Measurements from ENCODE around the gene GPRIN3.

Gene GPRIN3

GRCh38 chr4:89294573-89295269 is 12.9 kb downstream of the GPRIN3 start:
- DNase-seq (ENCODE audit: insufficient read length, low spot score) (no peak), FAIRE-seq (no peak)

GRCh38 chr4:89293299-89293698 is 14.3 kb downstream of the GPRIN3 start:
- FAIRE-seq (no peak), DNase-seq (ENCODE audit: insufficient read length, low spot score) (no peak)

GRCh38 chr4:89290727-89291516 is 16.7 kb downstream of the GPRIN3 start:
- DNase-seq (ENCODE audit: insufficient read length, low spot score): no peak
- FAIRE-seq: no peak

- no peak for DNase-seq (ENCODE audit: insufficient read length, low spot score)
- FAIRE-seq: no peak
Measured at GRCh38 chr4:89289312-89289711, 18.3 kb downstream of the GPRIN3 start.

- DNase-seq (ENCODE audit: insufficient read length, low spot score) (no peak), FAIRE-seq (no peak)
Measured at GRCh38 chr4:89288430-89288829, 19.2 kb downstream of the GPRIN3 start.

GRCh38 chr4:89287945-89288344 is 19.7 kb downstream of the GPRIN3 start:
- no peak for FAIRE-seq
- DNase-seq (ENCODE audit: insufficient read length, low spot score): no peak

- FAIRE-seq (no peak), DNase-seq (ENCODE audit: insufficient read length, low spot score) (no peak)
Measured at GRCh38 chr4:89285745-89286144, 21.9 kb downstream of the GPRIN3 start.

- no peak for DNase-seq (ENCODE audit: insufficient read length, low spot score)
- no peak for FAIRE-seq
Measured at GRCh38 chr4:89284828-89285227, 22.8 kb downstream of the GPRIN3 start.

GRCh38 chr4:89284020-89284424 is 23.6 kb downstream of the GPRIN3 start:
- no peak for DNase-seq (ENCODE audit: insufficient read length, low spot score)
- FAIRE-seq: no peak

GRCh38 chr4:89283226-89284009 is 24.2 kb downstream of the GPRIN3 start:
- DNase-seq (ENCODE audit: insufficient read length, low spot score): no peak
- FAIRE-seq: no peak

- no peak for FAIRE-seq
- no peak for DNase-seq (ENCODE audit: insufficient read length, low spot score)
Measured at GRCh38 chr4:89279385-89279784, 28.2 kb downstream of the GPRIN3 start.

GRCh38 chr4:89277412-89277811 is 30.2 kb downstream of the GPRIN3 start:
- no peak for FAIRE-seq
- no peak for DNase-seq (ENCODE audit: insufficient read length, low spot score)

GRCh38 chr4:89276296-89276695 is 31.3 kb downstream of the GPRIN3 start:
- DNase-seq (ENCODE audit: insufficient read length, low spot score): no peak
- FAIRE-seq: no peak

GRCh38 chr4:89275587-89275986 is 32.0 kb downstream of the GPRIN3 start:
- FAIRE-seq: no peak

GRCh38 chr4:89273741-89274141 is 33.9 kb downstream of the GPRIN3 start:
- DNase-seq (ENCODE audit: insufficient read length, low spot score): no peak
- no peak for FAIRE-seq

More at GRCh38 chr4:89275587-89275986, 32.0 kb downstream of the GPRIN3 start:
- no peak for DNase-seq (ENCODE audit: insufficient read length, low spot score)

- DNase-seq (ENCODE audit: insufficient read length, low spot score) (no peak), FAIRE-seq (no peak)
Measured at GRCh38 chr4:89270792-89271191, 36.8 kb downstream of the GPRIN3 start.

GRCh38 chr4:89269121-89269666 is 38.4 kb downstream of the GPRIN3 start:
- FAIRE-seq (no peak), DNase-seq (ENCODE audit: insufficient read length, low spot score) (no peak)

- DNase-seq (ENCODE audit: insufficient read length, low spot score) (no peak), FAIRE-seq (no peak)
Measured at GRCh38 chr4:89268679-89269078, 38.9 kb downstream of the GPRIN3 start.

GRCh38 chr4:89267846-89268245 is 39.8 kb downstream of the GPRIN3 start:
- no peak for FAIRE-seq

GRCh38 chr4:89267392-89267791 is 40.2 kb downstream of the GPRIN3 start:
- FAIRE-seq (no peak), DNase-seq (ENCODE audit: insufficient read length, low spot score) (no peak)

More at GRCh38 chr4:89267846-89268245, 39.8 kb downstream of the GPRIN3 start:
- no peak for DNase-seq (ENCODE audit: insufficient read length, low spot score)

- FAIRE-seq: no peak
- DNase-seq (ENCODE audit: insufficient read length, low spot score): no peak
Measured at GRCh38 chr4:89266128-89266527, 41.5 kb downstream of the GPRIN3 start.
